ENCODE results near the gene MRPS25. TPM values are rescaled to one million over a fixed set of nuclear protein-coding genes. Genes with fewer than 3 reads are reported as not detected.

The MRPS25 gene
- polyA plus RNA-seq, 3 donors: 23.7 to 60.7 (median 24.6) TPM

DNA sequence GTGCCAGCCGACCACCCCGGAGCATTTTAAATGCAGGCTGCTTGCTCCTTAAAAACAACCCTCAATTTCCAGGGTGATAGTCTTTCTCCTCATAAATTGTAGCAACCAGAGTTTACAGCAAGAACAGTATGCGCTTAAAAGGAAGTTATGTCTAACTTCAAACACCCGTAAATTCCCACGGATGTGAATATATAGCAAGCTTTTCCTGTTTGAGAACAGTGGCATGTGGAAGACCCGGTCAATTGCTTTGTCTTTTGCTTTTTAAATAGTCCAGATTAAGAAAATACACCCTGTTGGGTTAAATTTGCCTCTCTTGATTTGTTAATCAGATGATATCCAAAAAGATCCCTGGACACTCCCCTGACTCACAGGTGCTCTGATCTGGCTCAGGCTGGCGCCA, 20.8 kb downstream of the MRPS25 start:
- Mint-ChIP-seq H3K27me3 (ENCODE audit: low read depth in 3 of 3) (peaks cover 0 to 1% (median 0%) of the 10 kb centered on the region in 3 donors), H3K27ac (peak overlapping the region in 2 of 7 donors; percentile 47 to 50), H3K36me3 (peaks cover 90 to 95% of the 10 kb centered on the region in 2 donors), H3K4me1 (no peaks in the 10 kb centered on the region), H3K4me3 (no peak overlapping the region), H3K9me3 (no peaks in the 10 kb centered on the region)
- TF ChIP-seq CTCF (IDR thresholded peaks at IDR 0.05): no peak
- Histone ChIP-seq H3K4me2 (replicated peaks; ENCODE audit: extremely low read depth, low read length, poor library complexity, severe bottlenecking) (no peak overlapping the region), H3K36me3 (replicated peaks in 1 of 2; ENCODE audit: control insufficient read depth in 1 of 2, insufficient read depth in 2 of 2, low read length in 2 of 2) (peaks cover 95 to 100% of the 10 kb centered on the region in 2 donors), H3K27me3 (ENCODE audit: control insufficient read depth in 2 of 2, insufficient read depth in 2 of 2, low read length in 2 of 2) (no peaks in the 10 kb centered on the region), H3K4me3 (replicated peaks in 1 of 3; ENCODE audit: low read depth in 2 of 3, low read length in 3 of 3) (no peak overlapping the region), H3K27ac (ENCODE audit: low read depth in 1 of 2, low read length in 2 of 2) (no peak overlapping the region), H3K9me3 (replicated peaks in 1 of 2; ENCODE audit: control insufficient read depth in 1 of 2, insufficient read depth in 1 of 2, low read length in 2 of 2) (no peaks in the 10 kb centered on the region), H3K79me2 (ENCODE audit: insufficient read depth, low read length) (peaks cover 3% of the 10 kb centered on the region), H3K9ac (ENCODE audit: insufficient read depth, low read length, poor library complexity, severe bottlenecking) (no peak overlapping the region), H2AFZ (ENCODE audit: insufficient read depth, low read depth, low read length, poor library complexity, severe bottlenecking) (no peak overlapping the region), H3K4me1 (ENCODE audit: control insufficient read depth in 1 of 2, insufficient read depth in 2 of 2, low read length in 2 of 2) (no peaks in the 10 kb centered on the region), H4K20me1 (ENCODE audit: insufficient read depth, low read length) (peaks cover 3% of the 10 kb centered on the region)
- no peak for DNase-seq
- WGBS (ENCODE audit: insufficient coverage): 87% methylated on average over 3 of the region's 7 CpGs
- intact Hi-C loops (cut with micrococcal nuclease): no loop called here

- 92% methylated on average over 8 of the region's 11 CpGs for WGBS (ENCODE audit: insufficient coverage)
- H3K4me2 ChIP-seq (replicated peaks; ENCODE audit: extremely low read depth, low read length, poor library complexity, severe bottlenecking): no peak overlapping the region
- H3K4me1 ChIP-seq (ENCODE audit: control insufficient read depth in 1 of 2, insufficient read depth in 2 of 2, low read length in 2 of 2): no peaks in the 10 kb centered on the region
- no peak overlapping the region for H3K9ac ChIP-seq (ENCODE audit: insufficient read depth, low read length, poor library complexity, severe bottlenecking)
- H4K20me1 ChIP-seq (ENCODE audit: insufficient read depth, low read length): no peaks in the 10 kb centered on the region
- no peak overlapping the region for H3K4me3 ChIP-seq (replicated peaks in 1 of 3; ENCODE audit: low read depth in 2 of 3, low read length in 3 of 3)
- Mint-ChIP-seq H3K27ac (no peak overlapping the region), H3K9me3 (no peaks in the 10 kb centered on the region), H3K4me1 (no peaks in the 10 kb centered on the region), H3K27me3 (ENCODE audit: low read depth in 3 of 3) (peaks cover 0 to 1% (median 0%) of the 10 kb centered on the region in 3 donors), H3K36me3 (peaks cover 91 to 95% of the 10 kb centered on the region in 2 donors), H3K4me3 (no peak overlapping the region)
- intact Hi-C loops (cut with micrococcal nuclease): no loop called here
- no peak overlapping the region for H3K27ac ChIP-seq (ENCODE audit: low read depth in 1 of 2, low read length in 2 of 2)
- H3K79me2 ChIP-seq (ENCODE audit: insufficient read depth, low read length): no peaks in the 10 kb centered on the region
- peaks cover 94 to 100% of the 10 kb centered on the region in 2 donors for H3K36me3 ChIP-seq (replicated peaks in 1 of 2; ENCODE audit: control insufficient read depth in 1 of 2, insufficient read depth in 2 of 2, low read length in 2 of 2)
- TF ChIP-seq CTCF (IDR thresholded peaks at IDR 0.05): no peak
- no peak overlapping the region for H2AFZ ChIP-seq (ENCODE audit: insufficient read depth, low read depth, low read length, poor library complexity, severe bottlenecking)
- no peaks in the 10 kb centered on the region for H3K27me3 ChIP-seq (ENCODE audit: control insufficient read depth in 2 of 2, insufficient read depth in 2 of 2, low read length in 2 of 2)
- no peak for DNase-seq
- H3K9me3 ChIP-seq (replicated peaks in 1 of 2; ENCODE audit: control insufficient read depth in 1 of 2, insufficient read depth in 1 of 2, low read length in 2 of 2): no peaks in the 10 kb centered on the region
These were observed 21.5 kb downstream of the MRPS25 start for GRCh38 chr3:15043408-15044171.

All from CD14-positive monocyte (primary cell).